Measurements from ENCODE around the gene RALGAPB.

Gene RALGAPB

GRCh38 chr20:38479596-38479995 lies 7.0 kb downstream of the RALGAPB start:
- Histone ChIP-seq H4K20me1 (ENCODE audit: insufficient read depth, low read length) (peaks cover 61% of the 10 kb centered on the region), H3K4me2 (ENCODE audit: insufficient read depth, low read length) (no peak overlapping the region), H3K9ac (ENCODE audit: low read depth, low read length) (no peak overlapping the region), H3K27me3 (ENCODE audit: insufficient read depth, low read length, poor library complexity) (no peaks in the 10 kb centered on the region), H3K9me3 (ENCODE audit: insufficient read depth, low read length, severe bottlenecking) (no peaks in the 10 kb centered on the region), H3K79me2 (ENCODE audit: insufficient read depth, low read length) (peaks cover 91% of the 10 kb centered on the region), H3K4me1 (ENCODE audit: insufficient read depth, low read length) (peaks cover 10% of the 10 kb centered on the region), H3K4me3 (ENCODE audit: low read depth in 1 of 2, low read length in 2 of 2) (no peak overlapping the region), H2AFZ (ENCODE audit: low read depth, low read length) (no peak overlapping the region), H3K27ac (ENCODE audit: low read length) (no peak overlapping the region), H3K36me3 (ENCODE audit: insufficient read depth, low read length) (peaks cover 15% of the 10 kb centered on the region)
- no peak for ATAC-seq (ENCODE audit: insufficient read depth, low read depth)
- DNase-seq: no peak
- TF ChIP-seq EZH2 (IDR thresholded peaks at IDR 0.05; ENCODE audit: borderline replicate concordance, low read depth, low read length, severe bottlenecking) (no peak), CTCF (IDR thresholded peaks at IDR 0.05; ENCODE audit: borderline replicate concordance, extremely low read depth, low read length, poor library complexity, severe bottlenecking) (no peak)

GRCh38 chr20:38485041-38485440 lies 12.4 kb downstream of the RALGAPB start:
- Histone ChIP-seq H3K4me2 (ENCODE audit: insufficient read depth, low read length) (no peak overlapping the region), H3K9ac (ENCODE audit: low read depth, low read length) (no peak overlapping the region), H3K4me3 (ENCODE audit: low read depth in 1 of 2, low read length in 2 of 2) (no peak overlapping the region), H3K9me3 (ENCODE audit: insufficient read depth, low read length, severe bottlenecking) (no peaks in the 10 kb centered on the region), H3K27ac (ENCODE audit: low read length) (no peak overlapping the region), H4K20me1 (ENCODE audit: insufficient read depth, low read length) (peaks cover 47% of the 10 kb centered on the region), H3K27me3 (ENCODE audit: insufficient read depth, low read length, poor library complexity) (no peaks in the 10 kb centered on the region), H3K36me3 (ENCODE audit: insufficient read depth, low read length) (peaks cover 35% of the 10 kb centered on the region), H3K4me1 (ENCODE audit: insufficient read depth, low read length) (no peaks in the 10 kb centered on the region), H2AFZ (ENCODE audit: low read depth, low read length) (no peak overlapping the region), H3K79me2 (ENCODE audit: insufficient read depth, low read length) (peaks cover 82% of the 10 kb centered on the region)
- TF ChIP-seq CTCF (IDR thresholded peaks at IDR 0.05; ENCODE audit: borderline replicate concordance, extremely low read depth, low read length, poor library complexity, severe bottlenecking) (no peak), EZH2 (IDR thresholded peaks at IDR 0.05; ENCODE audit: borderline replicate concordance, low read depth, low read length, severe bottlenecking) (no peak)
- ATAC-seq (ENCODE audit: insufficient read depth, low read depth) (no peak), DNase-seq (no peak)

GRCh38 chr20:38489181-38489580 lies 16.5 kb downstream of the RALGAPB start:
- Histone ChIP-seq H3K9ac (ENCODE audit: low read depth, low read length) (no peak overlapping the region), H3K9me3 (ENCODE audit: insufficient read depth, low read length, severe bottlenecking) (no peaks in the 10 kb centered on the region), H3K79me2 (ENCODE audit: insufficient read depth, low read length) (peaks cover 44% of the 10 kb centered on the region), H3K27me3 (ENCODE audit: insufficient read depth, low read length, poor library complexity) (no peaks in the 10 kb centered on the region), H2AFZ (ENCODE audit: low read depth, low read length) (no peak overlapping the region), H3K4me1 (ENCODE audit: insufficient read depth, low read length) (no peaks in the 10 kb centered on the region), H4K20me1 (ENCODE audit: insufficient read depth, low read length) (peaks cover 29% of the 10 kb centered on the region; the same call in 1 of the 2 replicates), H3K4me2 (ENCODE audit: insufficient read depth, low read length) (no peak overlapping the region), H3K4me3 (ENCODE audit: low read depth in 1 of 2, low read length in 2 of 2) (no peak overlapping the region), H3K36me3 (ENCODE audit: insufficient read depth, low read length) (peaks cover 54% of the 10 kb centered on the region), H3K27ac (ENCODE audit: low read length) (no peak overlapping the region)
- no peak for TF ChIP-seq EZH2 (IDR thresholded peaks at IDR 0.05; ENCODE audit: borderline replicate concordance, low read depth, low read length, severe bottlenecking)
- TF ChIP-seq CTCF (IDR thresholded peaks at IDR 0.05; ENCODE audit: borderline replicate concordance, extremely low read depth, low read length, poor library complexity, severe bottlenecking): no peak
- no peak for DNase-seq
- ATAC-seq (ENCODE audit: insufficient read depth, low read depth): no peak

All from DND-41 (cell line).